HG02678 (cell line): ENCODE data around the gene ZNF621.
"Not testable (repeated sequence)": the region's sequence is repeated elsewhere in the genome, so short reads cannot be mapped to it uniquely, and the experiment has no call there.

Experiments used
- ATAC-seq: cut with Tn5 transposase; IDR thresholded peaks from one replicate; pipeline ENCODE4 v1.9.1; 2021; ENCODE audit warnings: mild to moderate bottlenecking, moderate library complexity; ENCODE audit not compliant: unreplicated experiment

ZNF621 gene

DNA sequence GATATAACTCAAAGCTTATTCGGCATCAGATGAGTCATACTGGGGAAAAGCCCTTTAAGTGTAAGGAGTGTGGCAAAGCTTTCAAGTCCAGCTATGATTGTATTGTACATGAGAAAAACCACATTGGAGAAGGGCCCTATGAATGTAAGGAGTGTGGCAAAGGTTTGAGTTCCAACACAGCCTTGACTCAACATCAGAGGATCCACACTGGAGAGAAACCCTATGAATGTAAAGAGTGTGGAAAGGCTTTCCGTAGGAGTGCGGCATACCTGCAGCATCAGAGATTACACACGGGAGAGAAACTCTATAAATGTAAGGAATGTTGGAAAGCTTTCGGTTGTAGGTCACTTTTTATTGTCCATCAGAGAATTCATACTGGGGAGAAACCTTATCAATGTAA, 7.5 kb downstream of the ZNF621 start:
- no peak for ATAC-seq

- no peak for ATAC-seq
Measured at GRCh38 chr3:40534283-40534682, 9.5 kb downstream of the ZNF621 start.

DNA sequence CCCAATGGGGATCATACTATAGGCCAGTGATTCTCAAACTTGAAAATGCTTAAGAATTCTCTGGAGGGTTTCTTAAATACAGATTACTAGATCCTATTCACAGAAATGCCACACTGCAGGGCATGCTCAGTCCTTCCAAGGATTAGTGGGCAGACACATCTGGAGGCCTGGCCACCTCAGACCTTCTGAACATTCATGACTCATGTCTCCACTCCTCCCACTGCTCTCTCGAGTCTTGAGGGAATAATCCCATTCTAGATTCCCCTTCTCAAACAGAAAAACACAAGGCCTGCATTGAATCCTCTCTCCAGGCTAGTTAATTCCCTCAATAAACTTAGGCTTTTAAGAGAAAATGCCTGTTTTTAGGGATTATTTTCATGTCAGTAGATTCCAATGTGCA, 22.1 kb downstream of the ZNF621 start:
- ATAC-seq: no peak

- no peak for ATAC-seq
Measured at GRCh38 chr3:40550167-40550566, 25.4 kb downstream of the ZNF621 start.

DNA sequence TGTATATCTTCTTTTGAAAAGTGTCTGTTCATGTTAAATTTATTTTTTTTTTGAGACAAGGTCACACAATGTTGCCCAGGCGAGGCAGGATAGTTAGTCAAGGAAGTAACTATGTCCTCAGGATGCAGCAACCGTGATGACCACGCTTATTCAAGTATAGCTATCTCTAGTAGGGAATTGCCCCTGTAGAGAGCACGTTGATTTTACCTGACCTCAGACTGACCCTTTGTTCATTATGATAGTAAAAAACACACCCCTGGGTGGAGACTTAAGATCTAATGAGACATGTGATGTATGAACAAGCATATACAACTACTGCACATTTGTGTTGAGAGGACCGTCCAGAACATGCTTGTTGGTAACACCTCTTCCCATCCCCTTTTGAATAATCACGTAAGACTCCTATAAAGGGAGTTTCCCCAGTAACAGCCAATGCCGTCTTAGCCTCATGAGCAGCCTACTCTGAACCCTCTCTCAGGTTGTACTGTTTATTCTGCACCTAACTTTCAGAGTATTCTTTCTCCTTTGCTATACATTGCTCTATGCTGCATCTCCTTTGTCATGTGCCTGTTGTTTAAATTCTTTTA, 32.9 kb downstream of the ZNF621 start:
- peak; percentile 44 for ATAC-seq

- ATAC-seq: not testable (repeated sequence)
Measured at GRCh38 chr3:40562482-40562881, 37.7 kb downstream of the ZNF621 start.

DNA sequence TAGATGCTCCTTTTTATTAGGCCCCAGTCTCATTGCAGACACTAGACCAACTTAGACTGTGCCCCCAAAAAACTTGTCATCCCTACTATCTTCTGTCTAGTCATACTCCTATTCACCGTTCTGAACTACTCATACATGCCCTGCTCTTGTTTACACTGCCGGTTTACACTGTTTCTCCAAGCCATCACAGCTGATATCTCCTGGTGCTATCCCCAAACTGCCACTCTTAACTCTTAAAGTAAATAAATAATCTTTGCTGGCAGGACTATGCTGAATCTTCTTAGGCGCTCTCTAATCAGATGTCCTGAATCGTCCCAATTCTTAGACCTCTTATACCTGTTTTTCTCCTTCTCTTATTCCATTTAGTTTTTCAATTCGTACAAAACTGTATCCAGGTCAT, 40.9 kb downstream of the ZNF621 start:
- ATAC-seq: not testable (repeated sequence)

DNA sequence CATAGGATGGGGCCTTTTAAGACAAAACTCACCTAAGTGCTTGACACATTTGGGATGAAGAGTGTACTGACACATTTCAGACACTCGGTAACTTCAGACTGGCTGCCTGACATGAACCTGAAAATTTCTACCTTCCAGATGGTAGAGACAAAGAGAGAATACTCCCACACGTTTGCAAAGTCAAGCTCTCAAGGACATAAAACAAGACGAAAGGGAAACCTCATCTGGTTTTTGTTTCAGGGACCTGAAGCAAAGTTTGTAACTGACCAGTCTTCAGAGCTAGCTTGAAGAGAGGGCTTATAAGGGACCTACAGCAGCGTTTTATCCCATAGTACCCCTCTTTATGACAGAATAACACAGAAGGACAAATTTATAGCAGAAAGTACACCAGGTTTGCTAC, 41.9 kb downstream of the ZNF621 start:
- ATAC-seq: no peak

- ATAC-seq: no peak
Measured at GRCh38 chr3:40572588-40572987, 47.8 kb downstream of the ZNF621 start.

GRCh38 chr3:40574050-40574449, 49.3 kb downstream of the ZNF621 start:
- no peak for ATAC-seq

GRCh38 chr3:40574661-40575060, 49.9 kb downstream of the ZNF621 start:
- ATAC-seq: no peak

DNA sequence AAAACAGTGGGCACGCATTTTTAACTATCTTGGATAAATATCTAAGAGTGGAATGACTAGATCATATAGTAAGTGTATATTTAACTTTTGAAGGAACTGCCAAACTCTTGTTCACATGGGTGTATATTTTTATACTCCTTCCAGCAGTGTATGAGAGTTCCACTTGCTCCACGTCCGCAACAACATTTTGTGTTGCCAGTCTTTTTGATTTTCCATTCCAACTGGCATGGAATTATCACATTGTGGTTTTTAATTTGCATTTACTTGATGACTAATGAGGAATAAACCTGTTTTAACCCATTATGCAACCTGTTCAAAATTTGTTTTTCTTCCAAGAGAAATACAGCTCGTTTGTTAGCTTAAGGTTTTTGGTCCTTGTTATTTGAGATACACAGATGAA, 51.6 kb downstream of the ZNF621 start:
- no peak for ATAC-seq

- ATAC-seq: peak; percentile 75
Measured at GRCh38 chr3:40580494-40581091, 55.8 kb downstream of the ZNF621 start.

DNA sequence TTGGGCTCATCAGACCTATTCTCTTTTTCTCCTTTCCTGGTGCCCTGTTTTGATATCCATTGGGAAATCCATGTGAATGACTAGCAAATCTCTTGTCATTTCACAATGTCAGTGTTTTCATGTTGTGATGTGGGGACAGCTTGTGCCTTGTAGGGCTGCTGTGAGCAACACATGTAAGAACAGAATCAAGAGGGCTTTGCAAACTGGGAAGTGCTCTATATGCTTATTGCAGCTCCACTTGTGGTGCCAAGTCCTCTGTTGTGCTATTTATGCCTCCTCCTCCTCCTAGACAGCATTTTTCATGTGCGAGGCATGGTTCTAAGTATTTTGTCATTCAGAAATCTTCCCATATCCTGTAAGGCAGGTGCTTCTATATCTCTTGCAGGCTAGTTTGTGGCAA, 56.4 kb downstream of the ZNF621 start:
- no peak for ATAC-seq

DNA sequence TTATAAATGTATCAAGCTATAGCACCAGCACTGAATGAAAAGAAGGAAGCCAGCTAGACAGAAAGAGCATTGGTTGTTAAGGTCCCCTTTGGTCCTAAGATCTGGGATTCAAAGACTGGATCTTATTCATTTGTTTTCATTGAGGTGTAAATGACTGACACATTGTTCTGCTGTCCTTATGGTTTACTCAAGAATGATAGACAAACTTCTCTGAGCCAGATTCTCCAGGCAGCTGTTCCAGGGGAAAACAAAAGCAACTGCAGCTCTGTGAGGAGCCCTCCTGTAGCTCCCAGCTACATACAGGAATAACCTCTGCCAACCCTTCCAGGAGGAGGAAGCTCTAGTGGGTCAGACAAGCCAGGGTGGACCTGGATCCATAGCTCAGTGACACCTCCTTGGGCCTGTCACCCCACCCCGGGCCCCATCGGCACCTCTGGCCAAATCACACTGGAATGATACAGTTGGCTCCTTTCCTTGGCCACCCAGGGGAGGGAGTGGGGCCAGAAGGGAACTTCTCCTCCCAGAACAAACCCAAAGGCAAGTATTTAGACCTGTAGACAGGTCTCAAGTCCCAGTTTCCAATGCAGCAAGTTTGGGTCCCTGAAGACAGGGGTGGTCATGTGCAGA, 57.8 kb downstream of the ZNF621 start:
- no peak for ATAC-seq

DNA sequence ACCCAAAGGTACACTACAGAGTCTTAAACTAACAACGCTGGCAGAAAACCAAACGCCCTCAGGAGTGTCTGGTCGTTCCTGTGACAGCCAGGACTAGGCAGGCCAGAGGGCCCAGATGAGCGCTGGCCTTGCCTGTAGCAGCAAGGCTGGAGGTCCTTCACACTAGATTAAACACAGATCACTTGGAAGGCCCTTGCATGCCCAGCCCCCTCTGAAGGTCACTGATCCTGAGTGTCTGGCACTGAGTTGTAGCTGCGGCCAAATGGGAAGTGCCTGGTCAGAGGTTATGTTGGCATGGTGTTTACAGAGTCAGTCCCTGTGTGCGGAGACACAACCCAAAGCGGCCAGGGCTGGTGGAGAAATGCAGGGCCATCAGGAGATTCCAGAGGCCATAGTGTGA, 58.9 kb downstream of the ZNF621 start:
- ATAC-seq: no peak

DNA sequence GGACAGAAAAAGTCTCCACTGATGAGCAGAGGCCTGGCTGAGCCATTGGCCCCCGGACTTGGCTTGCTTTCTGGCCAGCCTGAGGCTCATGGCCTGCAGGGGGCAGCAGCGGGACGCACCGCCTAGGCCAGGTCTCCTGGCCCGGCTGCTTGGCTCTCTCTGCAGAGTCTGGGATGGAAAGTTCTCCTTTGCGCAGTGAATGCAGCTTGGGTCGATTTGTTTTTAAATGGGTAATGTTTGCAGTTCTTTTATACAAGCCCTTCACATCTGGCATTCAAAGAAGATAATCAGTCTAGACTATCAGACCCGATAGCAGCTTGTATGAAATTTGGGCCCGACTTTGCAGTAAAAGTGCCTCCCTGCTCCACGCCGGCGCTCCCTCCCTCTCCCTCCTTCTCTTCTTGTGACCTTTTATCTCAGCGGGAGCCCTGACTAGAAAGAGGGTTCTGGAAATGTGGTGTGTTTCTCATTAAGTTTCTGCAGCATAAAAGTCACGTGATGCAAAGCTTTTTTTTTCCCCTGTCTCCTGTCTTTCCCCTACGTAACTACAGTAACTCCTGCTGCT, 59.9 kb downstream of the ZNF621 start:
- peak; percentile 68 for ATAC-seq

DNA sequence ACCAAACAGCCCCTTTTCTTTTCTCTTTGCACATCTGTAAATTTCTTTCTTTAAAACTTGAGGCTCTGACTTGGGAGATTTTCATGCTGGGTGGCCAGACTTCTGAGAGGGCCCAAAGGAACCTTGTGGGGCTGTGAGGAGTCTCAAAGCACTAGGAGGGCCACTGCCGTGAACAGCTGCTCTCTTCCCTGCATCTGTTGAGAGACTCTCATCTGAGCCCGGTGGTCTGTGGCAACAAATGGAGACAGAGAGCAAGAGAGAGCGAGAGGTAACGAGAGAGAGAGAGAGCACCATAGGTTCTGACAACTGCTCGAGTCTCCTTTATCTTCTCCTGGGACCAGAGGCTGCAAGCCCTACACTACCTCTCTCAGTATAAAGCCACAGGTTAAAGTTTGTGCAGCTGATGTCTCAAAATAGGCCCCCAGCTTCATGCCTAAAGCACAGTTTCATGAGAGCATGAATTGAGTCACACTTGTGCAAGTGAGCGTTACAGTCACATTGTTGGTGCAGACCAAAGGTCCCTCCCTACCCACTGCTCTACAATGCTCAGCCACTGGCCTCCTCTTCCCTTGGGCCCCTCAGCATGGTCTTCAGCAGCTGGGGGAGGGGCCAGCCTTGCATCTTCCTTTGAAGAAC, 60.7 kb downstream of the ZNF621 start:
- ATAC-seq: no peak

DNA sequence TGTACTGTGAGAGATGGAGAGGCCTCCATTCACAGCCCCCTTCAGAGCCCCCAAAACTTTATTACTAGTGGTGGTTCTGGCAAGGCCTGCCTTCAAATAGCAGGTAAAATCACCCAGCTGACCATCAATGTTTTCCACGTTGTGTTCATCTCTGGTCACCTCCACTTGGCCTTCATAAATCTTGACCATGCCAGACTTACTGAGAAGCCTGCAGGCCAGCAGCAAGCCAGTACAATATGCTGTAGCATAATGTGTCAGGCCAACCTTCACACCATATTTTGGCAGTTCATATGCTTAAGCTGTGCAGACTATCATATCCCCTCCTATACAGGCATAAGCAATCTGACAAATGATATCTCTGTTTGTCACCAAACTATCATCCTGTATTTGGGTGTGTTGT, 62.1 kb downstream of the ZNF621 start:
- no peak for ATAC-seq

DNA sequence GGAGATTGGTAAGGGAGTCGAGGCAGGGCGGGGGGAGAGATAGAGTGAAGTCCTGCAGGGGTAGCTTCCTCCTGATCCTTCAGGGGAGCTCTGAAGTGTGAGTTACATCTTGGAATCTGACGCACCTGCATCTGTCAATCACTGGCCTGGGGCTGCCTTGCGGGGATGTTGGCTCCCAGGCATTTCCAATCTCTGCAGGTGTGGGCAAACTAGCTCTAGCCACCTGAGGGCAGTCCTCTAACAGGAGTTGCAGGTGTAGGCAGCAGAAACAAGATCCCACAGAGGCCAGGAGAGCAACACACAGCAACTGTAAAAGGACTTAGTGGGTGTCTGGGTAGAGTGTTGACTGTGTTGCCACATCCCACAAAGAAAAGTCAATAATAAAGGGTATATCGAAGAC, 63.6 kb downstream of the ZNF621 start:
- ATAC-seq: no peak
